ENCODE results near the gene BBS9.

BBS9 gene

GRCh38 chr7:33593611-33594010, 464.2 kb downstream of the BBS9 start:
- no peak for DNase-seq (ENCODE audit: low read depth in 2 of 2, low spot score in 1 of 2)

GRCh38 chr7:33596686-33597085, 467.3 kb downstream of the BBS9 start:
- no peak for DNase-seq (ENCODE audit: low read depth in 2 of 2, low spot score in 1 of 2)

GRCh38 chr7:33597181-33597580, 467.8 kb downstream of the BBS9 start:
- no peak for DNase-seq (ENCODE audit: low read depth in 2 of 2, low spot score in 1 of 2)

GRCh38 chr7:33601101-33601500, 471.7 kb downstream of the BBS9 start:
- no peak for DNase-seq (ENCODE audit: low read depth in 2 of 2, low spot score in 1 of 2)

GRCh38 chr7:33601884-33602283, 472.5 kb downstream of the BBS9 start:
- no peak for DNase-seq (ENCODE audit: low read depth in 2 of 2, low spot score in 1 of 2)

- DNase-seq (ENCODE audit: low read depth in 2 of 2, low spot score in 1 of 2) = no peak
These were observed 474.7 kb downstream of the BBS9 start for GRCh38 chr7:33604056-33604455.

GRCh38 chr7:33610918-33611317, 481.6 kb downstream of the BBS9 start:
- DNase-seq (ENCODE audit: low read depth in 2 of 2, low spot score in 1 of 2) = no peak

- no peak for DNase-seq (ENCODE audit: low read depth in 2 of 2, low spot score in 1 of 2)
These were observed 483.1 kb downstream of the BBS9 start for GRCh38 chr7:33612442-33612841.

GRCh38 chr7:33614357-33615117, 485.2 kb downstream of the BBS9 start:
- no peak for DNase-seq (ENCODE audit: low read depth in 2 of 2, low spot score in 1 of 2)

GRCh38 chr7:33616752-33617151, 487.4 kb downstream of the BBS9 start:
- no peak for DNase-seq (ENCODE audit: low read depth in 2 of 2, low spot score in 1 of 2)

GRCh38 chr7:33619264-33619663, 489.9 kb downstream of the BBS9 start:
- no peak for DNase-seq (ENCODE audit: low read depth in 2 of 2, low spot score in 1 of 2)

- DNase-seq (ENCODE audit: low read depth in 2 of 2, low spot score in 1 of 2) = no peak
These were observed 493.9 kb downstream of the BBS9 start for GRCh38 chr7:33623267-33623666.

GRCh38 chr7:33624215-33624614, 494.9 kb downstream of the BBS9 start:
- no peak for DNase-seq (ENCODE audit: low read depth in 2 of 2, low spot score in 1 of 2)

- DNase-seq (ENCODE audit: low read depth in 2 of 2, low spot score in 1 of 2) = no peak
These were observed 497.5 kb downstream of the BBS9 start for GRCh38 chr7:33626869-33627268.

- no peak for DNase-seq (ENCODE audit: low read depth in 2 of 2, low spot score in 1 of 2)
These were observed 498.4 kb downstream of the BBS9 start for GRCh38 chr7:33627741-33628140.

- DNase-seq (ENCODE audit: low read depth in 2 of 2, low spot score in 1 of 2) = no peak
These were observed 499.5 kb downstream of the BBS9 start for GRCh38 chr7:33628894-33629293.

GRCh38 chr7:33630359-33630758, 501.0 kb downstream of the BBS9 start:
- DNase-seq (ENCODE audit: low read depth in 2 of 2, low spot score in 1 of 2) = no peak

GRCh38 chr7:33632322-33632721, 503.0 kb downstream of the BBS9 start:
- DNase-seq (ENCODE audit: low read depth in 2 of 2, low spot score in 1 of 2) = no peak

- DNase-seq (ENCODE audit: low read depth in 2 of 2, low spot score in 1 of 2) = no peak
These were observed 503.6 kb downstream of the BBS9 start for GRCh38 chr7:33632840-33633525.

- no peak for DNase-seq (ENCODE audit: low read depth in 2 of 2, low spot score in 1 of 2)
These were observed 505.2 kb downstream of the BBS9 start for GRCh38 chr7:33634606-33635005.

GRCh38 chr7:33636359-33636758, 507.0 kb downstream of the BBS9 start:
- no peak for DNase-seq (ENCODE audit: low read depth in 2 of 2, low spot score in 1 of 2)

- no peak for DNase-seq (ENCODE audit: low read depth in 2 of 2, low spot score in 1 of 2)
These were observed 510.3 kb downstream of the BBS9 start for GRCh38 chr7:33639552-33640197.

Measured in stimulated activated CD8-positive, alpha-beta memory T cell treated with anti-CD3 and anti-CD28 coated beads, Interleukin-4, amount 100 ng/mL, for 4 hours (primary cell).